ENCODE results near the gene BRSK2.

The BRSK2 gene

GRCh38 chr11:1469287-1469910 is 79.7 kb downstream of the BRSK2 start:
- no peak for DNase-seq (ENCODE audit: extremely low read depth, insufficient read length)
- Histone ChIP-seq H3K4me3 (replicated peaks; ENCODE audit: low read depth, low read length) (no peak overlapping the region), H3K27me3 (replicated peaks; ENCODE audit: control insufficient read depth, insufficient read depth, low read length) (no peaks in the 10 kb centered on the region), H3K36me3 (ENCODE audit: control insufficient read depth, insufficient read depth, low read length) (no peaks in the 10 kb centered on the region; the same call in none of the 2 replicates)
- TF ChIP-seq CTCF (IDR thresholded peaks at IDR 0.05; ENCODE audit: insufficient read depth, low read length, poor library complexity, severe bottlenecking) = no peak

- no peak for TF ChIP-seq CTCF (IDR thresholded peaks at IDR 0.05; ENCODE audit: insufficient read depth, low read length, poor library complexity, severe bottlenecking)
- Histone ChIP-seq H3K27me3 (replicated peaks; ENCODE audit: control insufficient read depth, insufficient read depth, low read length) (no peaks in the 10 kb centered on the region), H3K4me3 (replicated peaks; ENCODE audit: low read depth, low read length) (no peak overlapping the region), H3K36me3 (ENCODE audit: control insufficient read depth, insufficient read depth, low read length) (no peaks in the 10 kb centered on the region; the same call in none of the 2 replicates)
- DNase-seq (ENCODE audit: extremely low read depth, insufficient read length) = no peak
Measured at GRCh38 chr11:1469911-1470680, 80.4 kb downstream of the BRSK2 start.

GRCh38 chr11:1470681-1471611 is 81.2 kb downstream of the BRSK2 start:
- H3K27me3 ChIP-seq (replicated peaks; ENCODE audit: control insufficient read depth, insufficient read depth, low read length) = no peaks in the 10 kb centered on the region
- no peak overlapping the region for H3K4me3 ChIP-seq (replicated peaks; ENCODE audit: low read depth, low read length)
- DNase-seq (ENCODE audit: extremely low read depth, insufficient read length) = no peak
- H3K36me3 ChIP-seq (ENCODE audit: control insufficient read depth, insufficient read depth, low read length) = no peaks in the 10 kb centered on the region; the same call in none of the 2 replicates
- no peak for TF ChIP-seq CTCF (IDR thresholded peaks at IDR 0.05; ENCODE audit: insufficient read depth, low read length, poor library complexity, severe bottlenecking)

GRCh38 chr11:1471736-1472135 is 82.0 kb downstream of the BRSK2 start:
- Histone ChIP-seq H3K36me3 (ENCODE audit: control insufficient read depth, insufficient read depth, low read length) (no peaks in the 10 kb centered on the region; the same call in none of the 2 replicates), H3K27me3 (replicated peaks; ENCODE audit: control insufficient read depth, insufficient read depth, low read length) (no peaks in the 10 kb centered on the region), H3K4me3 (replicated peaks; ENCODE audit: low read depth, low read length) (no peak overlapping the region)
- no peak for TF ChIP-seq CTCF (IDR thresholded peaks at IDR 0.05; ENCODE audit: insufficient read depth, low read length, poor library complexity, severe bottlenecking)
- no peak for DNase-seq (ENCODE audit: extremely low read depth, insufficient read length)

- peaks cover under 1% of the 10 kb centered on the region for H3K36me3 ChIP-seq (ENCODE audit: control insufficient read depth, insufficient read depth, low read length)
- H3K4me3 ChIP-seq (replicated peaks; ENCODE audit: low read depth, low read length) = no peak overlapping the region
- H3K27me3 ChIP-seq (replicated peaks; ENCODE audit: control insufficient read depth, insufficient read depth, low read length) = no peaks in the 10 kb centered on the region
- TF ChIP-seq CTCF (IDR thresholded peaks at IDR 0.05; ENCODE audit: insufficient read depth, low read length, poor library complexity, severe bottlenecking) = no peak
- no peak for DNase-seq (ENCODE audit: extremely low read depth, insufficient read length)
Measured at GRCh38 chr11:1472180-1473005, 82.7 kb downstream of the BRSK2 start.

Data from GM06990 (cell line).